ENCODE results near the gene JAML. TPM values are rescaled to one million over a fixed set of nuclear protein-coding genes. Genes with fewer than 3 reads are reported as not detected.
"Not testable (repeated sequence)": the region's sequence is repeated elsewhere in the genome, so short reads cannot be mapped to it uniquely, and the experiment has no call there.

Gene JAML
- total RNA-seq, 2 donors from 2014 or later: 2.3 to 8.5 TPM

- TF ChIP-seq POLR2A (IDR thresholded peaks at IDR 0.05) (no peak), POLR2AphosphoS5 (IDR thresholded peaks at IDR 0.05) (no peak), CTCF (IDR thresholded peaks at IDR 0.05) (no peak)
- WGBS: 64% methylated on average over 6 of the region's 6 CpGs
- intact Hi-C loops (cut with DNase I): no loop called here
Measured at GRCh38 chr11:118186346-118187107, 38.3 kb downstream of the JAML start.

GRCh38 chr11:118184784-118185579, 39.8 kb downstream of the JAML start:
- Histone ChIP-seq H3K4me3 (no peak overlapping the region), H3K36me3 (no peaks in the 10 kb centered on the region), H3K9me3 (no peaks in the 10 kb centered on the region), H3K27ac (no peak overlapping the region), H3K4me1 (replicated peaks) (no peaks in the 10 kb centered on the region), H3K27me3 (replicated peaks; ENCODE audit: insufficient read depth) (no peaks in the 10 kb centered on the region)
- no peak for TF ChIP-seq POLR2A (IDR thresholded peaks at IDR 0.05)
- no peak for TF ChIP-seq CTCF (IDR thresholded peaks at IDR 0.05)
- TF ChIP-seq POLR2AphosphoS5 (IDR thresholded peaks at IDR 0.05): no peak
- DNase-seq (ENCODE audit: low spot score): no peak
- intact Hi-C loops (cut with DNase I): no loop called here
- WGBS: 85% methylated on average over 12 of the region's 12 CpGs

More at GRCh38 chr11:118186346-118187107, 38.3 kb downstream of the JAML start:
- Histone ChIP-seq H3K36me3 (no peaks in the 10 kb centered on the region), H3K27ac (no peak overlapping the region), H3K4me3 (no peak overlapping the region), H3K4me1 (replicated peaks) (no peaks in the 10 kb centered on the region), H3K9me3 (no peaks in the 10 kb centered on the region), H3K27me3 (replicated peaks; ENCODE audit: insufficient read depth) (no peaks in the 10 kb centered on the region)
- DNase-seq (ENCODE audit: low spot score): no peak

- WGBS: 94% methylated on average over 5 of the region's 5 CpGs
- DNase-seq (ENCODE audit: low spot score); H3K9me3 ChIP-seq; H3K36me3 ChIP-seq; intact Hi-C loops (cut with DNase I); H3K27ac ChIP-seq; H3K4me3 ChIP-seq; H3K4me1 ChIP-seq (replicated peaks); H3K27me3 ChIP-seq (replicated peaks; ENCODE audit: insufficient read depth): not testable (repeated sequence)
Measured at GRCh38 chr11:118183691-118184090, 41.1 kb downstream of the JAML start.

- H3K4me3 ChIP-seq: no peak overlapping the region
Measured at GRCh38 chr11:118180300-118180703, 44.5 kb downstream of the JAML start.

More at GRCh38 chr11:118180300-118180703, 44.5 kb downstream of the JAML start:
- peak; percentile 37 for DNase-seq (ENCODE audit: low spot score)
- Histone ChIP-seq H3K36me3 (no peaks in the 10 kb centered on the region), H3K9me3 (no peaks in the 10 kb centered on the region), H3K4me1 (replicated peaks) (no peaks in the 10 kb centered on the region), H3K27me3 (replicated peaks; ENCODE audit: insufficient read depth) (no peaks in the 10 kb centered on the region), H3K27ac (no peak overlapping the region)
- intact Hi-C loops (cut with DNase I): no loop called here
- 7% methylated on average over 11 of the region's 11 CpGs for WGBS
- TF ChIP-seq POLR2A (IDR thresholded peaks at IDR 0.05): no peak
- TF ChIP-seq CTCF (IDR thresholded peaks at IDR 0.05): peak in 1 of 4 experiments; percentile 17
- no peak for TF ChIP-seq POLR2AphosphoS5 (IDR thresholded peaks at IDR 0.05)
